HepG2 (cell line): ENCODE results near the gene PYHIN1. TPM values are rescaled to one million over a fixed set of nuclear protein-coding genes. Genes with fewer than 3 reads are reported as not detected.
A peak's percentile ranks its signal among the peaks of the same experiment; 100 is the strongest.
"Not testable (repeated sequence)": the region's sequence is repeated elsewhere in the genome, so short reads cannot be mapped to it uniquely, and the experiment has no call there.

Experiments used
- ATAC-seq: fragments of 200-7000 bp; cut with Tn5 transposase; 3 replicates; pipeline ENCODE4 v1.9.1; 2020; ENCODE audit warnings: mild to moderate bottlenecking, moderate library complexity
- BruUV-seq: library from RNA; stranded (reverse); fragments of 400-500 nt; replicated peaks from 2 replicates; lab custom pipeline; 2021; lab: Mats Ljungman, UMichigan
- CTCF ChIA-PET: fragments of 300-600 bp; formaldehyde crosslinking; extraction: SDS; loops from one replicate; lab custom pipeline; 2021; ENCODE audit warnings: low total read pairs, inconsistent platforms, low intra/inter-chr PET ratio; lab: Yijun Ruan, JAX
- POLR2A ChIA-PET: fragments of 350-600 bp; sonication (Branson Sonifier 250); formaldehyde crosslinking; loops from one replicate; lab custom pipeline; 2020; ENCODE audit warnings: antibody characterized with exemption, inconsistent platforms; lab: Yijun Ruan, JAX
- DNase-seq: peaks from one replicate; pipeline ENCODE4 v3.0.0-alpha.2; 2015; ENCODE audit warnings: low spot score
- FAIRE-seq: peaks from 3 replicates; lab custom pipeline; 2011; peaks lifted over from hg19 to GRCh38; lab: Jason Lieb, UNC
- H2AFZ ChIP-seq: one replicate; pipeline ENCODE4 v1.6.1; 2011; ENCODE audit warnings: low read length, inconsistent platforms
- H3K27ac ChIP-seq: fragments of 300-600 bp; 3 replicates; pipeline ENCODE4 v1.8.0; 2011; ENCODE audit warnings: mixed run types, mild to moderate bottlenecking, mixed read lengths, low read length, inconsistent platforms; ENCODE audit not compliant: insufficient read depth; ENCODE audit errors: extremely low read length
- H3K27me3 ChIP-seq, 2 experiments: fragments of 200-600 bp in 1 of 2; 2 replicates in 1 of 2; 3 replicates in 1 of 2; pipeline versions ENCODE4 v1.6.0 to v1.8.0; 2011; ENCODE audit warnings: low read length in 2 of 2, mild to moderate bottlenecking in 2 of 2, moderate library complexity in 2 of 2, inconsistent platforms in 1 of 2; ENCODE audit not compliant: insufficient read depth in 2 of 2, control insufficient read depth in 1 of 2
- H3K36me3 ChIP-seq, 2 experiments: fragments of 200-600 bp in 1 of 2; replicated peaks in 1 of 2; 2 replicates in 1 of 2; 3 replicates in 1 of 2; pipeline versions ENCODE4 v1.5.1 to v1.8.0; 2011; ENCODE audit warnings: low read length in 2 of 2, inconsistent platforms in 1 of 2; ENCODE audit not compliant: insufficient read depth in 2 of 2, control insufficient read depth in 1 of 2
- H3K4me1 ChIP-seq: 2 replicates; pipeline ENCODE4 v1.5.1; 2012; ENCODE audit warnings: low read length, inconsistent platforms; ENCODE audit not compliant: insufficient read depth
- H3K4me2 ChIP-seq: 2 replicates; pipeline ENCODE4 v1.6.0; 2011; ENCODE audit warnings: low read depth, low read length, inconsistent platforms
- H3K4me3 ChIP-seq, 3 experiments: fragments of 200-600 bp in 1 of 3; sonication (generic), shearing (Covaris generic) in 1 of 3; replicated peaks in 1 of 3; 2 replicates each; pipeline ENCODE4 v1.5.1; 2011 to 2016; ENCODE audit warnings: low read length in 3 of 3, inconsistent platforms in 2 of 3, low read depth in 2 of 3, mild to moderate bottlenecking in 2 of 3, control low read depth in 1 of 3, mixed read lengths in 1 of 3; ENCODE audit not compliant: insufficient read depth in 1 of 3
- H3K79me2 ChIP-seq: one replicate; pipeline ENCODE4 v1.6.1; 2011; ENCODE audit warnings: low read length, inconsistent platforms; ENCODE audit not compliant: insufficient read depth
- H3K9ac ChIP-seq: 2 replicates; pipeline ENCODE4 v1.6.0; 2011; ENCODE audit warnings: mild to moderate bottlenecking, low read depth, low read length, inconsistent platforms; ENCODE audit not compliant: insufficient read depth
- H3K9me3 ChIP-seq: 2 replicates; pipeline ENCODE4 v1.5.1; 2012; ENCODE audit warnings: mild to moderate bottlenecking, low read length
- H4K20me1 ChIP-seq: 2 replicates; pipeline ENCODE4 v1.6.0; 2011; ENCODE audit warnings: inconsistent platforms, mild to moderate bottlenecking, low read length, moderate library complexity; ENCODE audit not compliant: insufficient read depth
- ATF7 ChIP-seq, 2 experiments: fragments of 450-650 bp in 1 of 2; sonication (generic) in 1 of 2; formaldehyde crosslinking in 1 of 2; IDR thresholded peaks; 2 replicates each; pipeline versions ENCODE4 v1.4.0 to v1.6.1; 2016 to 2020; ENCODE audit warnings: antibody characterized with exemption in 1 of 2, mild to moderate bottlenecking in 1 of 2, missing genetic modification reagents in 1 of 2
- ELF4 ChIP-seq: sonication (generic); formaldehyde crosslinking; IDR thresholded peaks from 2 replicates; pipeline ENCODE4 v1.5.0; 2020; ENCODE audit warnings: missing genetic modification reagents, mild to moderate bottlenecking, moderate library complexity, borderline replicate concordance
- GTF2F1 ChIP-seq: fragments of 150-350 bp; IDR thresholded peaks from 2 replicates; pipeline ENCODE4 v1.6.1; 2014; ENCODE audit warnings: low read length
- MIER3 ChIP-seq: IDR thresholded peaks from 2 replicates; pipeline ENCODE4 v1.6.1; 2016; ENCODE audit warnings: missing compliant biosample characterization, borderline replicate concordance
- PRMT3 ChIP-seq: sonication (generic); formaldehyde crosslinking; IDR thresholded peaks from 2 replicates; pipeline ENCODE4 v1.8.1; 2022; ENCODE audit warnings: low read depth, mild to moderate bottlenecking, moderate library complexity, missing genetic modification reagents, borderline replicate concordance
- U2AF2 ChIP-seq: fragments of 200-400 bp; formaldehyde crosslinking; IDR thresholded peaks from 2 replicates; pipeline ENCODE4 v1.6.1; 2017; ENCODE audit warnings: low read depth, mild to moderate bottlenecking, low read length
- ZNF713 ChIP-seq: sonication (generic); formaldehyde crosslinking; IDR thresholded peaks from 2 replicates; pipeline ENCODE4 v1.4.0; 2020; ENCODE audit warnings: mild to moderate bottlenecking, missing genetic modification reagents
- WGBS: methylation state at CpG from one replicate; pipeline ENCODE4 v1.1.6; 2017; ENCODE audit warnings: low lambda C conversion rate; 5-methylcytosine and 5-hydroxymethylcytosine counted together
- in situ Hi-C: cut with HindIII; loops from 2 replicates; pipeline ENCODE4 v1.10.0; 2017; ENCODE audit warnings: low pct_unique_long_range_greater_than_20kb; ENCODE audit not compliant: extremely low pct_ligation_motif_present
- intact Hi-C: fragments of 100-400 bp; cut with micrococcal nuclease; formaldehyde crosslinking; loops from one replicate; pipeline ENCODE4 v1.10.0; 2022; ENCODE audit not compliant: unreplicated experiment
- polyA plus RNA-seq, 8 experiments: library from polyadenylated mRNA; depleted of rRNA in 3 of 8; stranded (reverse) in 7 of 8; unstranded in 1 of 8; fragments of >200 nt; fragmentation: Illumina TruSeq in 4 of 8; extraction: Trizol in 4 of 8; gene quantifications; 2 replicates each; pipeline versions ENCODE4 v1.2.1 to v1.2.3, GENCODE V29; 2011 to 2016; ENCODE audit warnings: low read depth in 4 of 8, missing spikeins in 1 of 8, mixed read lengths in 1 of 8; ENCODE audit not compliant: insufficient read depth in 1 of 8
- total RNA-seq, 5 experiments: library from RNA; depleted of rRNA; stranded (reverse); fragments of >200 nt; fragmentation: Illumina TruSeq; extraction: Trizol; gene quantifications; 2 replicates each; pipeline ENCODE4 v1.2.3, GENCODE V29; 2016; ENCODE audit warnings: low read depth in 1 of 5

The PYHIN1 gene
- total and polyA plus RNA-seq, 2 of the 13 experiments (the other 11 are each of a cell fraction or from before 2014, with no cell fraction given): not detected

GRCh38 chr1:159010391-159010790 is 79.0 kb downstream of the PYHIN1 start:
- Histone ChIP-seq H3K27ac (no peak overlapping the region), H3K9me3 (no peaks in the 10 kb centered on the region), H4K20me1 (no peaks in the 10 kb centered on the region), H3K79me2 (no peaks in the 10 kb centered on the region), H3K4me1 (no peaks in the 10 kb centered on the region), H3K4me2 (no peak overlapping the region), H2AFZ (no peak overlapping the region), H3K27me3 (peaks cover 0 to 2% of the 10 kb centered on the region in 2 experiments; a peak in 1 of 5 replicates), H3K36me3 (no peaks in the 10 kb centered on the region), H3K9ac (no peak overlapping the region), H3K4me3 (no peak overlapping the region)
- in situ Hi-C loops: loop anchor here (25.0 kb wide), 1 partner anchor 823 kb away; the partner anchor contains the start of gene CD1D
- FAIRE-seq (no peak), DNase-seq (no peak), ATAC-seq (no peak)
- TF ChIP-seq MIER3 (CRISPR knock-in tag) (no peak), ATF7 (IDR thresholded peaks at IDR 0.05) (peak; percentile 80), ATF7 (CRISPR knock-in tag; IDR thresholded peaks at IDR 0.05) (no peak), ZNF713 (CRISPR knock-in tag) (no peak), GTF2F1 (no peak), ELF4 (CRISPR knock-in tag) (no peak), U2AF2 (no peak), PRMT3 (CRISPR knock-in tag) (no peak)
- CTCF ChIA-PET: no interaction called here
- POLR2A ChIA-PET: no interaction called here
- intact Hi-C loops: no loop called here
- no TSS peak for BruUV-seq
- 3% methylated on average over 5 of the region's 5 CpGs for WGBS

GRCh38 chr1:159011001-159011400 is 79.6 kb downstream of the PYHIN1 start:
- ATAC-seq, H3K36me3 ChIP-seq, H2AFZ ChIP-seq, H3K79me2 ChIP-seq, H3K4me3 ChIP-seq, BruUV-seq, H4K20me1 ChIP-seq, H3K9me3 ChIP-seq, POLR2A ChIA-PET, H3K4me1 ChIP-seq, DNase-seq, FAIRE-seq, intact Hi-C loops, CTCF ChIA-PET, H3K27me3 ChIP-seq, H3K9ac ChIP-seq, H3K4me2 ChIP-seq, H3K27ac ChIP-seq: not testable (repeated sequence)
- 20% methylated on average over 9 of the region's 9 CpGs for WGBS
- in situ Hi-C loops: loop anchor here (25.0 kb wide), 1 partner anchor 824 kb away; the partner anchor contains the start of gene CD1D
